Liver (tissue), 9 donors: ENCODE data around the gene PIGA. TPM values are rescaled to one million over a fixed set of nuclear protein-coding genes. Genes with fewer than 3 reads are reported as not detected.

Experiments used
- DNase-seq: peaks from one replicate; pipeline ENCODE4 v3.0.0-alpha.2; 2017; ENCODE audit warnings: low spot score
- H3K27ac ChIP-seq, 2 donors: one replicate each; pipeline ENCODE4 v1.7.0; 2013; ENCODE audit warnings: inconsistent platforms in 2 of 2, low read length in 2 of 2, control low read depth in 1 of 2, low read depth in 1 of 2, mild to moderate bottlenecking in 1 of 2
- H3K27me3 ChIP-seq, 4 donors: one replicate each; pipeline versions ENCODE4 v1.6.1 to v1.7.0; 2013; ENCODE audit warnings: low read length in 3 of 4, inconsistent platforms in 1 of 4, mild to moderate bottlenecking in 1 of 4, moderate library complexity in 1 of 4; ENCODE audit not compliant: control insufficient read depth in 4 of 4, insufficient read depth in 4 of 4
- H3K36me3 ChIP-seq, 4 donors: one replicate each; pipeline versions ENCODE4 v1.6.1 to v1.7.0; 2013; ENCODE audit warnings: low read length in 3 of 4, mild to moderate bottlenecking in 3 of 4, low read depth in 1 of 4, moderate library complexity in 1 of 4; ENCODE audit not compliant: control insufficient read depth in 4 of 4, insufficient read depth in 3 of 4
- H3K4me1 ChIP-seq, 4 donors: one replicate each; pipeline versions ENCODE4 v1.6.1 to v1.7.0; 2013; ENCODE audit warnings: low read length in 3 of 4, mild to moderate bottlenecking in 3 of 4, moderate library complexity in 1 of 4; ENCODE audit not compliant: control insufficient read depth in 4 of 4, insufficient read depth in 4 of 4
- H3K4me3 ChIP-seq, 3 donors: one replicate each; pipeline versions ENCODE4 v1.6.1 to v1.7.0; 2013; ENCODE audit warnings: low read length in 3 of 3, control low read depth in 1 of 3, low read depth in 1 of 3, mild to moderate bottlenecking in 1 of 3
- H3K9ac ChIP-seq, 2 donors: one replicate each; pipeline ENCODE4 v1.7.0; 2013; ENCODE audit warnings: low read length in 2 of 2, mild to moderate bottlenecking in 2 of 2, moderate library complexity in 2 of 2, control low read depth in 1 of 2, low read depth in 1 of 2
- H3K9me3 ChIP-seq, 4 donors: one replicate each; pipeline versions ENCODE4 v1.6.1 to v1.7.0; 2013; ENCODE audit warnings: low read length in 3 of 4; ENCODE audit not compliant: control insufficient read depth in 4 of 4
- ATF3 ChIP-seq: IDR thresholded peaks from 2 replicates; pipeline ENCODE4 v1.6.1; 2016; ENCODE audit warnings: antibody characterized with exemption
- CTCF ChIP-seq: fragments of 150-350 bp; IDR thresholded peaks from 2 replicates; pipeline ENCODE4 v1.5.1; 2017; ENCODE audit warnings: improper control_type of control experiment, low read depth, low read length; ENCODE audit not compliant: missing input control
- EGR1 ChIP-seq, 2 donors: IDR thresholded peaks; 2 replicates each; pipeline ENCODE4 v1.6.1; 2016 to 2018; ENCODE audit warnings: antibody characterized with exemption in 2 of 2, low read depth in 2 of 2
- FOXA1 ChIP-seq: IDR thresholded peaks from 2 replicates; pipeline ENCODE4 v1.6.1; 2016; ENCODE audit warnings: antibody characterized with exemption
- FOXA2 ChIP-seq: IDR thresholded peaks from 2 replicates; pipeline ENCODE4 v1.6.1; 2016; ENCODE audit warnings: antibody characterized with exemption
- HNF4A ChIP-seq, 2 donors: conservative IDR thresholded peaks; 2 replicates each; pipeline ENCODE4 v1.6.1; 2016; ENCODE audit warnings: antibody characterized with exemption in 2 of 2, mild to moderate bottlenecking in 2 of 2
- HNF4G ChIP-seq: IDR thresholded peaks from 2 replicates; pipeline ENCODE4 v1.6.1; 2016; ENCODE audit warnings: antibody characterized with exemption
- JUND ChIP-seq, 2 donors: IDR thresholded peaks; 2 replicates each; pipeline ENCODE4 v1.6.1; 2016; ENCODE audit warnings: antibody characterized with exemption in 2 of 2
- MAX ChIP-seq: IDR thresholded peaks from 2 replicates; pipeline ENCODE4 v1.6.1; 2016; ENCODE audit warnings: antibody characterized with exemption
- NR2F2 ChIP-seq: IDR thresholded peaks from 2 replicates; pipeline ENCODE4 v1.6.1; 2016; ENCODE audit warnings: antibody characterized with exemption
- RAD21 ChIP-seq, 2 donors: IDR thresholded peaks; 2 replicates each; pipeline ENCODE4 v1.6.1; 2016; ENCODE audit warnings: antibody characterized with exemption in 2 of 2, mild to moderate bottlenecking in 2 of 2
- RXRA ChIP-seq, 2 donors: IDR thresholded peaks; 2 replicates each; pipeline ENCODE4 v1.6.1; 2017 to 2018; ENCODE audit warnings: antibody characterized with exemption in 2 of 2, mild to moderate bottlenecking in 1 of 2
- YY1 ChIP-seq: IDR thresholded peaks from 2 replicates; pipeline ENCODE4 v1.6.1; 2016; ENCODE audit warnings: antibody characterized with exemption, mild to moderate bottlenecking
- WGBS: extraction: QIAGEN DNeasy Blood & Tissue Kit; methylation state at CpG from one replicate; pipeline ENCODE4 v1.1.7; 2013; 5-methylcytosine and 5-hydroxymethylcytosine counted together
- polyA plus RNA-seq, 2 donors: library from polyadenylated mRNA; stranded (reverse) in 1 of 2; unstranded in 1 of 2; fragments of 200-250 nt in 1 of 2; fragments of >200 nt in 1 of 2; fragmentation: Nextera tagmentation in 1 of 2; extraction: Ambion mirVana in 1 of 2; gene quantifications; one replicate each; pipeline versions ENCODE4 v1.2.1 to v1.2.3, GENCODE V29; 2013 to 2015
- total RNA-seq, 2 donors: library from RNA; depleted of rRNA; stranded (reverse); fragments of >200 nt; gene quantifications; one replicate each; pipeline ENCODE4 v1.2.3, GENCODE V29; 2014
- donor health status: healthy.
- donor health status: healthy.
- donor health status: healthy.
- donor health status: healthy.
- donor health status: healthy.

The PIGA gene
- total and polyA plus RNA-seq, 4 donors = 3.0 to 8.7 (median 5.6) TPM

- TF ChIP-seq ATF3 (no peak), MAX (no peak), RAD21 (IDR thresholded peaks at IDR 0.05) (no peak), EGR1 (IDR thresholded peaks at IDR 0.05; ENCODE audit: low read depth in 2 of 2) (no peak), YY1 (no peak), RXRA (IDR thresholded peaks at IDR 0.05) (no peak), CTCF (no peak)
Measured at GRCh38 chrX:15373976-15374375, 38.7 kb upstream of the PIGA start (continued).

GRCh38 chrX:15366506-15367352, 31.4 kb upstream of the PIGA start:
- Histone ChIP-seq H3K27me3 (no peaks in the 10 kb centered on the region), H3K27ac (no peak overlapping the region), H3K4me3 (no peak overlapping the region), H3K9ac (no peak overlapping the region), H3K9me3 (no peaks in the 10 kb centered on the region), H3K4me1 (no peaks in the 10 kb centered on the region), H3K36me3 (no peaks in the 10 kb centered on the region)
- TF ChIP-seq FOXA2 (no peak), FOXA1 (no peak), JUND (IDR thresholded peaks at IDR 0.05) (no peak), HNF4G (no peak), HNF4A (conservative IDR thresholded peaks at IDR 0.05) (no peak), RAD21 (IDR thresholded peaks at IDR 0.05) (no peak), NR2F2 (no peak), ATF3 (no peak), YY1 (no peak), CTCF (no peak)
- no peak for DNase-seq
- 80% methylated on average over 9 of the region's 9 CpGs for WGBS

GRCh38 chrX:15359701-15360100, 24.4 kb upstream of the PIGA start:
- Histone ChIP-seq H3K9ac (no peak overlapping the region), H3K36me3 (no peaks in the 10 kb centered on the region), H3K4me3 (no peak overlapping the region), H3K27ac (no peak overlapping the region), H3K4me1 (no peaks in the 10 kb centered on the region), H3K27me3 (no peaks in the 10 kb centered on the region), H3K9me3 (peaks cover 0 to 3% (median 0%) of the 10 kb centered on the region in 4 donors)
- no peak for DNase-seq
- no peak for TF ChIP-seq RXRA (IDR thresholded peaks at IDR 0.05)
- 91% methylated on average over 2 of the region's 2 CpGs for WGBS
